PC-3 (cell line): Measurements from ENCODE around the gene SPATA2. TPM values are rescaled to one million over a fixed set of nuclear protein-coding genes. Genes with fewer than 3 reads are reported as not detected.

ENCODE experiments used
- total RNA-seq: library from RNA; depleted of rRNA; stranded (reverse); fragments of >200 nt; gene quantifications from 2 replicates; pipeline ENCODE4 v1.2.3, GENCODE V29; 2014; rRNA removed

The SPATA2 gene
- total RNA-seq, 1 experiment from 2014 or later = 7.4 TPM

Other genes starting within 250 kb of the SPATA2 start
- 18.1 and 24.1 TPM in 2 replicates for gene B4GALT5, start 201.7 kb downstream of the SPATA2 start, total RNA-seq
- 11.7 and 13.1 TPM in 2 replicates for gene SLC9A8, start 102.7 kb downstream of the SPATA2 start, total RNA-seq
- gene RNF114, start 20.9 kb upstream of the SPATA2 start, total RNA-seq = 106 and 133 TPM in 2 replicates
- 5.4 and 6.2 TPM in 2 replicates for gene SNAI1, start 67.5 kb upstream of the SPATA2 start, total RNA-seq
- gene UBE2V1, start 197.6 kb upstream of the SPATA2 start, total RNA-seq = 118 and 119 TPM in 2 replicates
- gene PEDS1, start 238.2 kb upstream of the SPATA2 start, total RNA-seq = 53.8 and 59.1 TPM in 2 replicates